Germinal center (tissue), 1 donor: Measurements from ENCODE around the gene KCNJ14.

Experiments used
- DNase-seq: peaks from one replicate; pipeline ENCODE4 v3.0.0; 2012; ENCODE audit warnings: mixed read lengths, low spot score

KCNJ14 gene

GRCh38 chr19:48508729-48509411, 53.5 kb downstream of the KCNJ14 start:
- DNase-seq = no peak

DNA sequence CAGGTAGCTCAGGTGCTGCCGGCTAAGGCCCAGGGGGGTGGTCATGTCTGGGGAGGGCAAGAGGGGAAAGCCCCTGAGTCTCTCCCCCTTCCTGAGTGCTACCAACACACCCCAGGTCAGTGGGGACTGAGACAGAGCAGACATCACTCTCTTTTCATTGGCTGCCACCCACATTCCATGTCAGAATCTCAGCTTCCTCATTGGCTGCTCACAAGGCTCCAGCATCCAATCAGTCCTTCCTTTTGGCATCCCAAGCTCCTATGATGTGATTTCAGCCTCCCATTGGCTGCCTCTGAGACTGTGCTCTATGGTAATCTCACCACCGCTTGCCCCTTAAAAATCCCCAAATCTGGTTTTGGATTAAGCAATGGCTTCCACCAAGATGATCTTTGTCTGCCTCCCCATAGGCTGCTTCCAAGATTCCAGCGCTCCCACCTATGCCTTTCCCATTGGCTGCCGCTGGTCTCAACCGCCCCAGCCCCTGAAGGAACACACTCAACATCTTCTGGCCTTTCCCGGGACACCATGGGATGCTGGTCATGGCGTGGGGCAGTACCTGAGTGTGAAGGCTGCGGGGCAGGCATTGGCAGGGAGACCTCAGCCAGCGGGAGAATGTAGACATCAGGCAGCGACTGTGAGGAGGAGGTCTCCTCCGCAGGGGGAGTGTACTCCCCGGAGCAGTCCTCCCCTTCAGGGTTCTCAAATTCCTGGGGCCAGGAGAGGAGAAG, 54.3 kb downstream of the KCNJ14 start:
- no peak for DNase-seq

GRCh38 chr19:48510421-48511268, 55.3 kb downstream of the KCNJ14 start:
- DNase-seq = peak; percentile 68

DNA sequence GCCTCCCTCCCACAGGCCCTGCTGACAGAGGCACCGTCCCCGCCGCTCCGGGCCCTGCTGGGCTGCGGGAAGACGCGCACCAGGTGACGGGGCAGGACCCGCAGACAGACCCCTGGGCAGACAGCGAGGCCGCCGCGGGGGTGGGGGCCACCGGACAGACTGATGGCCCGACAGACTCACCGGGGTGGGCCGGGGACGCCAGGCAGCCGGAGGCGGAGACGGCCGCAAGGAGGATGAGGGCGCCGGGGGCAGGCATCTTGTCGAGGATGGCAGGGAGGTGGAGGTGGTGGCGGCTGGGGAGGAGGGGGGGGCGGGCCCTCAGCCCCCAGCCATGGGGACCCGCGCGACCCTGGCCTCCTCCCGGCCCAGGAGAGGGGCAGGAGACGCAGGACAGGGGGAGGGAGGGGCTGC, 56.0 kb downstream of the KCNJ14 start:
- DNase-seq = no peak

- DNase-seq = peak; percentile 57
Measured at GRCh38 chr19:48511800-48512503, 56.6 kb downstream of the KCNJ14 start, which contains the start of gene LMTK3. Gene LMTK3 (minus strand): TSS chr19:48511835. CDS start chr19:48511576, 259 bp downstream.

DNA sequence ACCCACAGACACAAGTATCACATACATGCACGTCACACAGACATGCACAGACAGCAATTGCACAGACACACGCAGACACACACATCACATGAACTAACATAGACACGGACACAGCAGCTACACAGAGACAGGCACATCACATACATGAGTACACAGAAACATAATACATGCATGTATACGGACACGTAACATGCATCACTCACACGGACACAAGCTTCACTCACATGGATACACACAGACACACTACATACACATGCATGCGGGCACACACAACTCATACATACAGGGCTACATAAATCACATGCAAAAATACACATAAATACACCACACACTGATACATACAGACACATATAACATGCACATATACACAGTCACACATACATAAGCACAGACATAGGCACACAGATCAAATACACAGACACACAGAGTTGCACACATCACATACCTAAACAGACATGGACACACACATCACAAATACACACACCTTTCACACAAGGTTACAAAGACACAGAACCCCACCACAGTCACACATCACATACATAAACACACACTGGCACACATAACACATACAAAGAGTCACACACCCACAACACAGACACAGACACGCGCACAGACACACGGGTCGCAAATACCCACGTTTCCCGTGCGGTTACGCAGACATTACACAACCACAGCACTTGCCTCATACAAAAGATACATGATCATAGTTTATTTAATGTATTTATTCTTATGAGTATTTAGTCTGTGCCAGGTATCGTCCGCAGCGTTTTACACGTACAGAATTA, 57.3 kb downstream of the KCNJ14 start:
- DNase-seq = no peak

DNA sequence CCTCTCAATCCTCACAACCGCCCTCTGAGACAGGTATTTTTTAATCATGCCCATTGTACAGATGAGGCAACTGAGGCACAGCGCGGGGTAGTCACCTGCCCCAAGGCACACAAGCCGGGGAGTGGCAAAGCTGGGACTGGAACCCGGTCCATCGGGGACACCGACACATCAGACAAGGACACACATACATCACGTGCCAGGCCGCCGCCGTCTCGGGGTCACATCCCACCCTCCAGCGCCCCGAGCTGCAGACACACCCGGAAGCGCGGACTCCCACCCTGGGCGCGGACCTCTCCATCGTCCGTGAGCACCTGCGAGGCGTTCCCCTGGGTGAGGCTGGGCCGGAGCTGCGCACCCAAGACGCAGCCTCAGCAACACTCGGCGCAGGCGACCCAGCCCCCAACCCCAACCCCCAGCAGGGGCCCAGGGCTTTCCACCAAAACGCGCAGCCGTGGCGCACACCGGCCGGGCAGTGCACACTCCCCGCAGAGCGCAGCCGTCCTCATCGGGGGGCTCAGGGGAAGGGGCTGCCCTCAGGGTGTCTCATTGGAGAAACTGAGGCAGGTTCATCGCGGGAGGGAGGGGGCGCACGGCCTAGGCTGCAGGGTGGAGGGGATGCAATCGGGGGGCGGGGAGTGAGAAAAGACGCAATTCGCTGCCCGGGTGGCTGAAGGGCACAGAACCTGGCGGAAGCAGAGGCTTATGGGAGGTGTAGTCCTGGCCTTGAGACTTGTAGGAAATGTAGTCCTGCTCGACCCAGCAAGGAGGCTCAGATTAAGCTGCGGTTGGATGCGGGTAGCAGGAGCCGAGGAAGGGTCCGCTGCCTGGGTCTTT, 58.1 kb downstream of the KCNJ14 start:
- DNase-seq = peak; percentile 82

DNA sequence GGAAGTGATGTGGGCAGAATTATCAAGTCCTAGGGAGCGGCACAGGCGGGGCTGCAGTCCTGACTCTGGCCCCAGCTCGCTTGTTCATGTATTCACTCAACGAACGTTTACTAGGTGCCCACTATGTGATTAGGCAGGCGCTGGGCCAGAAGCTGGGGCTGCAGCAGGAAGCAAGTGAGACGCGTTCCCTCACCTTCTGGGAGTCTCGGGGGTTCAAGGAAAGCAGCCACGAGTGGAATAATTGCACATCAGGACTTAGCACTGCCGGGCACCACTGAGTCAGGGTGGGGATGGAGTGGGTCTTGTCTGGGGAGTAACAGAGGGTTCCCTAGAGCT, 58.7 kb downstream of the KCNJ14 start:
- no peak for DNase-seq

DNA sequence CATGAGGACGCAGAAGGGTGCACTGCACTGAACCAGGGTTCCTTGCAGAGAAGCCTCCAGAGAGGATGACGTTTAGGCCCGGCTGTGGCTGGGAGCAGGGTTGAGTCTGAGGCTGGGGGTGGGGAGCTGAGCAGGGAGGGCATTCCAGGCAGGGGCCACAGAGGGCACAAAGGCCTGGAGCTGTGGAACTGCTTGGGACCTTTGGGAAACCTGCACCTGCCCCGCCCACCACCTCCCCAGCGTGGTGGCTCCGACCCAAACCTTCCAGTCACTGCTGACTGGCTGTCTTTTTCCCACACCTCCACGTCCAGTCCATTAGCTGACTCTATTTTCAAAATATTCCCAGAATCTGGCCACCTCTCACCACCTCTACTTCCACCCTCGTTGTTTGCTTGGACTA, 61.2 kb downstream of the KCNJ14 start:
- DNase-seq = no peak
